Measurements from ENCODE around the gene AP2S1.

DNA sequence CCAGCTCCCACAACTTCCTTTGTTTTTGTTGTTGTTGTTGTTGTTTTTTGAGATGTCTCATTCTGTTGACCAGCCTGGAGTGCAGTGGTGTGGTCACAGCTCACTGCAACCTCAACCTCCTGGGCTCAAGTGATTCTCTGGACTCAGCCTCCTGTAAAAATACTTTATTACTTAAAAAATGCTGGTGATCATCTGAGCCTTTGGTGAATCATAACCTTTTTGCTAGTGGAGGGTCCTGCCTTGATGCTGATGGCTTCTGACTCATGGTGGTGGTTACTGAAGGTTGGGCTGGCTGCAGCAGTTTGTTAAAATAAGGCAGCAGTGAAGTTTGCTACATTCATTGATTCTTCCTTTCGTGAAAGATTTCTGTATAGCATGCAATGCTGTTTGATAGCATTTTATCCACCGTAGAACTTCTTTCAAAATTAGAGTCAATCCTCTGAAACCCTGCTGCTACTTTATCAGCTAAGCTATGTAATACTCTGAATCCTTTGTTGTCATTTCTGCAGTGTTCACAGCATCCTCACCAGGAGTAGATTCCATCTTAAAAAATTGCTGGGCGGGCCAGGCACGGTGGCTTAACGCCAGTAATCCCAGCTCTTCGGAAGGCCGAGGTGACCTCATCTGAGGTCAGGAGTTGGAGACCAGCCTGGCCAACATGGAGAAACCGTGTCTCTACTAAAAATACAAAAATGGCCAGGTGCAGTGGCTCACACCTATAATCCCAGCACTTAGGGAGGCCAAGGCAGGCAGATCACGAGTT lies 28.1 kb upstream of the AP2S1 start:
- TF ChIP-seq, protein P1, sequence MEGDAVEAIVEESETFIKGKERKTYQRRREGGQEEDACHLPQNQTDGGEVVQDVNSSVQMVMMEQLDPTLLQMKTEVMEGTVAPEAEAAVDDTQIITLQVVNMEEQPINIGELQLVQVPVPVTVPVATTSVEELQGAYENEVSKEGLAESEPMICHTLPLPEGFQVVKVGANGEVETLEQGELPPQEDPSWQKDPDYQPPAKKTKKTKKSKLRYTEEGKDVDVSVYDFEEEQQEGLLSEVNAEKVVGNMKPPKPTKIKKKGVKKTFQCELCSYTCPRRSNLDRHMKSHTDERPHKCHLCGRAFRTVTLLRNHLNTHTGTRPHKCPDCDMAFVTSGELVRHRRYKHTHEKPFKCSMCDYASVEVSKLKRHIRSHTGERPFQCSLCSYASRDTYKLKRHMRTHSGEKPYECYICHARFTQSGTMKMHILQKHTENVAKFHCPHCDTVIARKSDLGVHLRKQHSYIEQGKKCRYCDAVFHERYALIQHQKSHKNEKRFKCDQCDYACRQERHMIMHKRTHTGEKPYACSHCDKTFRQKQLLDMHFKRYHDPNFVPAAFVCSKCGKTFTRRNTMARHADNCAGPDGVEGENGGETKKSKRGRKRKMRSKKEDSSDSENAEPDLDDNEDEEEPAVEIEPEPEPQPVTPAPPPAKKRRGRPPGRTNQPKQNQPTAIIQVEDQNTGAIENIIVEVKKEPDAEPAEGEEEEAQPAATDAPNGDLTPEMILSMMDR (IDR thresholded peaks at IDR 0.05; ENCODE audit: low read depth, low read length), result no peak
- no peak for TF ChIP-seq MYC (IDR thresholded peaks at IDR 0.05; ENCODE audit: low read depth, low read length)

All from NB4 (cell line).